GM12872 (cell line): ENCODE results near the gene IFITM2.

Experiments
- TF ChIP-seq, protein P1 (sequence below): IDR thresholded peaks from 3 replicates; pipeline ENCODE4 v1.5.1; 2011; ENCODE audit warnings: low read depth, mild to moderate bottlenecking, low read length, moderate library complexity; ENCODE audit not compliant: insufficient read depth

The IFITM2 gene

DNA sequence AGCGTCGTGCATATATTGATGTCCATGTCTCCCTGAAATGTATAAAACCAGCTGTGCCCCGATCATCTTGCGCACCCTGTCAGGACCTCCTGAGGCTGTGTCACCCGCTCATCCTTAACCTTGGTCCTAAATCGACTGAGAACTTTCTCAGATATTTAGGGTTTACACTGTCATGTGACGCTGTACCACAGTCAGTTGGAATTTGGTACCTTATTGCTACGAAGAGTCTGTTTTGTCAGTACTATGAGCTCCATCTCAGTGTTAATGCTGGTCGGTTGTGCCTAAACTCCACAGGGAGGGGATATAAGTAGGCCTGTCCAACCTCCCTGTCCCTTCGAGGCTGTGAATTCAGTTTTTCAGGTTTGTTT, 1.8 kb upstream of the IFITM2 start:
- TF ChIP-seq, protein P1, sequence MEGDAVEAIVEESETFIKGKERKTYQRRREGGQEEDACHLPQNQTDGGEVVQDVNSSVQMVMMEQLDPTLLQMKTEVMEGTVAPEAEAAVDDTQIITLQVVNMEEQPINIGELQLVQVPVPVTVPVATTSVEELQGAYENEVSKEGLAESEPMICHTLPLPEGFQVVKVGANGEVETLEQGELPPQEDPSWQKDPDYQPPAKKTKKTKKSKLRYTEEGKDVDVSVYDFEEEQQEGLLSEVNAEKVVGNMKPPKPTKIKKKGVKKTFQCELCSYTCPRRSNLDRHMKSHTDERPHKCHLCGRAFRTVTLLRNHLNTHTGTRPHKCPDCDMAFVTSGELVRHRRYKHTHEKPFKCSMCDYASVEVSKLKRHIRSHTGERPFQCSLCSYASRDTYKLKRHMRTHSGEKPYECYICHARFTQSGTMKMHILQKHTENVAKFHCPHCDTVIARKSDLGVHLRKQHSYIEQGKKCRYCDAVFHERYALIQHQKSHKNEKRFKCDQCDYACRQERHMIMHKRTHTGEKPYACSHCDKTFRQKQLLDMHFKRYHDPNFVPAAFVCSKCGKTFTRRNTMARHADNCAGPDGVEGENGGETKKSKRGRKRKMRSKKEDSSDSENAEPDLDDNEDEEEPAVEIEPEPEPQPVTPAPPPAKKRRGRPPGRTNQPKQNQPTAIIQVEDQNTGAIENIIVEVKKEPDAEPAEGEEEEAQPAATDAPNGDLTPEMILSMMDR, result no peak

GRCh38 chr11:306645-307371, 808 bp upstream of the IFITM2 start:
- TF ChIP-seq, protein P1, result no peak

DNA sequence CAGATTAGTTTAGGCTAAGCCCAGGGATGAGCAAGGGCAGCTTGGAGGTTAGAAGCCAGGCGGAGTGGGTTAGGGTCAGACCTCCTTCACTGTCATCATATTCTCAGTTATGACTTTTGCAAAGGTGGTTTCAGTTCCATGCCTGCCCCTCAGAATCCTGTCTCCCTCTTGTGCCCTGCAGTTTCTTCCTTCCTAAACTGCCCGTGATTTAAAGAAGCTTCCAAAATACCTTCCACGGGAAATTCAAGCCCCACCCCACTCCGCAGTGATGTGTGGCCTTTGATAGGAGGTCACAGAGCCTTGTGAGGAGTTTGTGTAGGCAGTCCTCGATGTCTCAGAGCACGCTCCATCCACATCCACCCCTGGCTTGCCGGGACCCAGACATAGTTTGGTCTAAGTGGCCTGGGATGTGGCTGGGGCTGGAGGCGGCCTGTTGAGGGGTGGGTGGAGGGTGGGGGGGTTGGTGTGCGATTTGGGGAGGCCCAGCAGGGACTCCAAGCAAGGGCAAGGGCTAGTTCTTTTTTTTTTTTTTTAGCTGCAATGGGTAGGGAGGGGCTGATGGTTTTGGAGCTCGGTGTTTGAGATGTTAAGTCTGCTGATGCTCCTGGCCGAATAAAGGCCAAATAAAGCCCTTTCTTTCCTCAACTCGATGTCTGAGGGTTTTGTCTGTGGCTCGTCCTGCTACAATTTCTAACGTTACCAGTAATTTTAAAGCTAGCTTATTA, 4.6 kb downstream of the IFITM2 start:
- TF ChIP-seq, protein P1, result no peak

- TF ChIP-seq, protein P1, result no peak
These were observed 5.7 kb downstream of the IFITM2 start for GRCh38 chr11:313304-313786.

DNA sequence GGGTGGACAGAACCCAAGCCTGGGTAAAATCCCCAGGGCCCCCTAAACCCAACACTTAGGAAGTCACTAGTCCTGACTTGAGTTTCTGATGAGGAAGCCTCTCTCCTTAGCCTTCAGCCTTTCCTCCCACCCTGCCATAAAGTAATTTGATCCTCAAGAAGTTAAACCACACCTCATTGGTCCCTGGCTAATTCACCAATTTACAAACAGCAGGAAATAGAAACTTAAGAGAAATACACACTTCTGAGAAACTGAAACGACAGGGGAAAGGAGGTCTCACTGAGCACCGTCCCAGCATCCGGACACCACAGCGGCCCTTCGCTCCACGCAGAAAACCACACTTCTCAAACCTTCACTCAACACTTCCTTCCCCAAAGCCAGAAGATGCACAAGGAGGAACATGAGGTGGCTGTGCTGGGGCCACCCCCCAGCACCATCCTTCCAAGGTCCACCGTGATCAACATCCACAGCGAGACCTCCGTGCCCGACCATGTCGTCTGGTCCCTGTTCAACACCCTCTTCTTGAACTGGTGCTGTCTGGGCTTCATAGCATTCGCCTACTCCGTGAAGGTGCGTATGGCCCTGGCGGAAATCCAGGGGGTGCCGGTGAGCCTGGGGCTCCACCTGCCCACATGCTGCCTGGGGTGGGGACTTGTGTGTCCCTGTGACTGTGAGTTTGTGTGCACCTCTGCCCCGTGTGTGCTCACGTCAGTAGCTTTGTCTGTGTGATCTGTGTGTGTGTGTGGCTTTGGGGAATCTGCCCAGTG, 6.4 kb downstream of the IFITM2 start, which contains the start of gene IFITM1:
Gene IFITM1 (plus strand): TSS at position 254 of the 767 bp plus-strand sequence. CDS start 131 bp downstream, at position 385.
- TF ChIP-seq, protein P1, result 0 out of 3 replicates have a peak, but pooled peaks have one; percentile 9

DNA sequence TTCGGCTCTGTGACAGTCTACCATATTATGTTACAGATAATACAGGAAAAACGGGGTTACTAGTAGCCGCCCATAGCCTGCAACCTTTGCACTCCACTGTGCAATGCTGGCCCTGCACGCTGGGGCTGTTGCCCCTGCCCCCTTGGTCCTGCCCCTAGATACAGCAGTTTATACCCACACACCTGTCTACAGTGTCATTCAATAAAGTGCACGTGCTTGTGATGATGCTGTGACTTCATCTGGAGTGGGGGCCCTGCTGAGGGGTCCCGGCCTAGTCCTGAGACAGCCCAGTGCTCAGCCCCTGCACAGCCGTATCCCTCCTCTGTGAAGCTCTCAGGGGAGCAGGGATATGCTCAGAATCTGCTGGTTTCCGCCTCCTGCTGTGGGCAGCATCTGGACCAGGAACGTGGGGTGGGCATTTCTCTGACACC, 7.5 kb downstream of the IFITM2 start:
- TF ChIP-seq, protein P1, result no peak

GRCh38 chr11:315516-315994, 7.9 kb downstream of the IFITM2 start:
- TF ChIP-seq, protein P1, result no peak
